ENCODE results near the gene TMEM238.

Gene TMEM238

DNA sequence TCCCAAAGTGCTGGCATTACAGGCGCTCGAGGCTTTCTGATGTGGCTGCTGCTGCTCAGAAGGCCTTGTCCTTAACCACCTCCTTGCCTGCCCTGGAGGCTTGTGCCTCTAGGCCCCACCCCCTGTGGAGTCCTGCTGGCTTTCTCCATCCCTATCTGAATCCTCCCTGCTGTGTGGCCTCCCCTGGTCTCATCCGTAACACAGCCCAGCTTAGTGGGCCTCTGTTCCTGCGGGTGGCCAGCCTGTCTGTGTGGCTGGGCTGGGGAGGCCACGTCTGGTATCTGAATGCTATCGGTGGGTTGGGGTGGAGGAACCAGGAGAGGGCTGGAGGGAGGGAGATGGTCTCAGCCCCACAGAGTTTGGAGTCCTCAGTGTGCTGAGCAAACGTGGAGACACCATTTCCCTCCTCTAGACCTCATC lies 6.4 kb upstream of the TMEM238 start:
- peak overlapping the region; percentile 66 for H3K27ac Mint-ChIP-seq
- peak overlapping the region; percentile 30 for H3K4me3 Mint-ChIP-seq
- no peaks in the 10 kb centered on the region for H3K9me3 Mint-ChIP-seq
- H3K27me3 Mint-ChIP-seq: no peaks in the 10 kb centered on the region
- peaks cover 51% of the 10 kb centered on the region for H3K4me1 Mint-ChIP-seq (ENCODE audit: low read depth)
- peaks cover 45% of the 10 kb centered on the region for H3K36me3 Mint-ChIP-seq (ENCODE audit: low read depth)

DNA sequence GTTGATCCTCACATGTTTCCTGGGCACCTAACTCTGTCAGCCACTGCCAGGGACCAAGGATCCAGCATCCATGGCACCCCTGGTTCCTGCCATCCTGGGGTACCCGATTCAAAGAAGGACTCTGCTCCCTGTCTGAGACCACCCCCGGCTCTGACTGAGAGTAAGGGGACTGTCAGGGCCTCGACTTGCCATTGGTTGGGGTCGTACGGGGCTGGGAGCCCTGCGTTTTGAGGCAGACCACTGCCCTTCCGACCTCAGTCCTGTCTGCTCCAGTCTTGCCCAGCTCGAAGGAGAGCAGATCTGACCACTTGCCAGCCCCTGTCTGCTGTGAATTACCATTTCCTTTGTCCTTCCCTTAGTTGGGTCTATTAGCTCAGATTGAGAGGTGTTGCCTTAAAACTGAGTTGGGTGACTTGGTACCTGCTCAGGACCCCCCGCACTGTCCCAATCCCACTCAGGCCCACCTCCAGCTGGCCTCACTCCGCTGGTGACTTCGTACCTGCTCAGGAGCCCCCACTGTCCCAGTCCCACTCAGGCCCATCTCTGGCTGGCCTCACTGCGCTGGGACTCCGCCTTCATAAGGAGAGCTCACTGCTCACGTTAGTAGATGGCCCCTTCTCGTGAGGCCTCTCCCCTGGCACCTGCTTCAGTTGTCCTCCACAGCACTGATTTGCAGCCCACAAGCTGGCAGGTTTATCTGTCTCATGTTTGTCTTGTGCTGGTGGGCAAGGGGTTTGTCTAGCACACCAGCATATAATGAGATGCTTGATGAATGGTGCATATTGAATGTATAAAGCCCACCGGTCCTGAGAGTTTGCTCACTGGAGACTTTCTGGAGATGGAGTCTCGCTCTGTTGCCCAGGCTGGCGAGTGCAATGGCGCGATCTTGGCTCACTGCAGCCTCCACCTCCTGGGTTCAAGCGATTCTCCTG lies 5.6 kb upstream of the TMEM238 start:
- H3K4me3 Mint-ChIP-seq: peak overlapping the region; percentile 100
- peak overlapping the region; percentile 100 for H3K27ac Mint-ChIP-seq
- H3K27me3 Mint-ChIP-seq: no peaks in the 10 kb centered on the region
- H3K9me3 Mint-ChIP-seq: no peaks in the 10 kb centered on the region
- H3K36me3 Mint-ChIP-seq (ENCODE audit: low read depth): peaks cover 45% of the 10 kb centered on the region
- peaks cover 51% of the 10 kb centered on the region for H3K4me1 Mint-ChIP-seq (ENCODE audit: low read depth)

DNA sequence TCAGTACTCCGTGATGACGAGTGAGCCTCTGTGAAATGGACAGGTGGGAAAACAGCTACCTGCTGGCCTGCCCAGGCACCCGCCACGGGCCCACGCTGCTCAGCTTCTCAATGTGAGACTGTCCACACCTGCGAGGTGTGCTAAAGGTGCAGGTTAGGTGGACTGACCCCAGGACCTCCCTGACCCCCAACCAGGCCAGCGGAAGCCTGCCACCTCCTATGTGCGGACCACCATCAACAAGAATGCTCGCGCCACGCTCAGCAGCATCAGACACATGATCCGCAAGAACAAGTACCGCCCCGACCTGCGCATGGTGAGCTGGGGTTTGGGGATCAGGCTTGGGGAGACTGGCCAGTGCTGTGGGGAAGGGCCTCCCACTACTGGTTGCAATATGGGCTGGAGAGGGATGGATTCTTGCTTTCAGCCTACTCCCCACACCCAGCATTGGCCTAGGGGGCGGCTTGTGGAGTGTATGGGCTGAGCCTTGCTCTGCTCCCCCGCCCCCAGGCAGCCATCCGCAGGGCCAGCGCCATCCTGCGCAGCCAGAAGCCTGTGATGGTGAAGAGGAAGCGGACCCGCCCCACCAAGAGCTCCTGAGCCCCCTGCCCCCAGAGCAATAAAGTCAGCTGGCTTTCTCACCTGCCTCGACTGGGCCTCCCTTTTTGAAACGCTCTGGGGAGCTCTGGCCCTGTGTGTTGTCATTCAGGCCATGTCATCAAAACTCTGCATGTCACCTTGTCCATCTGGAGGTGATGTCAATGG lies 3.8 kb upstream of the TMEM238 start:
- H3K4me3 Mint-ChIP-seq: peak overlapping the region; percentile 100
- H3K27me3 Mint-ChIP-seq: no peaks in the 10 kb centered on the region
- peaks cover 56% of the 10 kb centered on the region for H3K4me1 Mint-ChIP-seq (ENCODE audit: low read depth)
- no peaks in the 10 kb centered on the region for H3K9me3 Mint-ChIP-seq
- H3K27ac Mint-ChIP-seq: peak overlapping the region; percentile 100
- peaks cover 45% of the 10 kb centered on the region for H3K36me3 Mint-ChIP-seq (ENCODE audit: low read depth)

DNA sequence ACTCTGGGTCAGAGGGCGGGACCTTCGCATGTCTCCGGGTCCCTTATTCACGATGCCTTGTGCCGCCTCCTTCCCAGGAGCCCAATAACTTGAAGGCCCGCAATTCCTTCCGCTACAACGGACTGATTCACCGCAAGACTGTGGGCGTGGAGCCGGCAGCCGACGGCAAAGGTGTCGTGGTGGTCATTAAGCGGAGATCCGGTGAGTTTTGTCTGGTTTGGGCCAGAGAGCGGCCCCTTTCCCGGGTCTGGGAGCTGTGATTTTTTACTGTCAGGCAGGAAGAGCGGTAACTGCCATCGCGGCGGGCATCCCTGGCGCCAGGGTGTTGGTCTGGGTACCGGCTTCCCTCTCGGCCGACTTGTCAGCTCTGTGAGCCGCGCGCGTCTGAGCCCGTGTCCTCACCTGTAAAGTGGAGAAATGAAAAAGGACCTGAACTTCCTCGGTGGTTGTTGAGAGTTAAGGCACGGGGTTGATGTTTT lies 2.4 kb upstream of the TMEM238 start:
- no peaks in the 10 kb centered on the region for H3K27me3 Mint-ChIP-seq
- peaks cover 66% of the 10 kb centered on the region for H3K4me1 Mint-ChIP-seq (ENCODE audit: low read depth)
- peak overlapping the region; percentile 100 for H3K4me3 Mint-ChIP-seq
- peaks cover 51% of the 10 kb centered on the region for H3K36me3 Mint-ChIP-seq (ENCODE audit: low read depth)
- H3K27ac Mint-ChIP-seq: peak overlapping the region; percentile 100
- no peaks in the 10 kb centered on the region for H3K9me3 Mint-ChIP-seq

DNA sequence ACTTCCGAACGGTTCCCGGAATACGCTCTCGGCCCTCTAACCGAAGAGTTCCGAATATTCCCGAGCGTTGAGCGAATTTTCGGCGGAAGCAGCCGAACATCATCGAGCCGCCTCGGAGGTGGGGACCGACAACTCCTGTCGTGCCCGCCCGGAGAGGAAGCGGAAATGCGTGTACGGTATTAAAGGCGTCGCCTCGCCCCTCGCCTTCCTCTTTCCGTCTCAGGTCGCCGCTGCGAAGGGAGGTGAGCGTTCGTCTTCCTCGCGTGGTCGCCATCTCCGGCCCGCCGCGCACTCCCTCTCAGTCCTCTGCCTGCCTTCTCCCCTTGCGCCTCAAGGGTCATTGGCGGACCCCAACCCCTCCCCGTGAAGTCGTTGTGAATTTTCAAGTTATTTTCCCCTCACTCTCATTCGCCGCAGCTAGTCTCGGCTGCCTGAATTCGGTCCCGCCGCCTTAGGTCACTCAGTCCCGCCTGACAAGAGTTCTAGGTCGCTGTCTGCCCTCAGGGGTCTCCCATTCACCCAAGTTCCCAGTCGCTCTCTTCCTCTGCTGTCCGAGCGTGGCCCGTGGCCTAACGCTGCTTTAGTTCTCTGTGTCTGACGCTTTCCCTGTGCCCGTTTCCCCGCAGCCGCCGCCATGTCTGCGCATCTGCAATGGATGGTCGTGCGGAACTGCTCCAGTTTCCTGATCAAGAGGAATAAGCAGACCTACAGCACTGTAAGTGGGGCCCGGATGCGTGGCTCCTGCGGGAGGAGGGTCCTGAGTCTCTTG lies 1.8 kb upstream of the TMEM238 start, which contains the start of gene RPL28:
Gene RPL28 (plus strand): TSS at position 209 of the 769 bp plus-strand sequence. CDS start 426 bp downstream, at position 635.
- Mint-ChIP-seq H3K4me1 (ENCODE audit: low read depth) (peaks cover 65% of the 10 kb centered on the region), H3K36me3 (ENCODE audit: low read depth) (peaks cover 51% of the 10 kb centered on the region), H3K9me3 (no peaks in the 10 kb centered on the region), H3K27me3 (no peaks in the 10 kb centered on the region), H3K4me3 (peak within 1 kb of the TSS; percentile 100), H3K27ac (peak within 1 kb of the TSS; percentile 100)

DNA sequence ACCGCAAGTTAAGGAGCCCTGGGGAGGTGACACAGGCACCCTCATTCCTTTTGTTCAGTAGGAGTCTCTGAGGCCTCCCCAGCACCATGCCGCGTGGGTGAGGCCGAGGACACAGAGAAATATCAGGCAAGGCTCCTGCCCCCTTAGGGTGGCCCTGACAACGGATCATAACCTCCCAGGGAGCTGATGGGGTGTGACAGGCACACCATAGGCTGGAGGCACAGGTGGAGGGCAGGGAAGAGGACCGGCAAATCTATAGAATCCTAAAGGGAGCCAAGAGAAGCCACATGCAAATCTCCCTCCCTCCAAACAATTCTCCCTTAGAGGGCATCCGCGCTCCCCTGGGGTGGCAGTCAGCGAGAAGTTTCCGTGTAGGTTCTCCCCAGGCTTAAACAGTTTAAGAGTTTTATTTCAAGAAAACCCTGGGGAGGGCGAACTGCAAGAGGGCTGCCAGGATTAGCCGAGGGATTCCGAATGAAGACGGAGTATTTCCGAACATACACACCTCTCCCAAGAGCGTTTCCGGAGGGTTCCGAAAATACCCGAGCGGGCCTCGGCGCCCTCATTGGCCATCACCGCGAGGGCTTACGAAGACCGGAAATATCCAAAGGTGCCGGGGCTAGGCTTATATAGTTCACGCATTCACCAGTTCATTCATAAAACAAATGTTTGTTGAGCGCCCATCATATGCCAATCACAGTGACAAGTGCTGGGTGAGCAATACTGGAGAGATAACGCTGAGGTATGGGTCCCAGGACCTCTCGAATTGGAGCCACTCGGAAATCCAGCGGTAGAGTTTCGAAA lies 1.0 kb upstream of the TMEM238 start:
- H3K4me3 Mint-ChIP-seq: peak overlapping the region; percentile 100
- no peaks in the 10 kb centered on the region for H3K27me3 Mint-ChIP-seq
- peaks cover 57% of the 10 kb centered on the region for H3K4me1 Mint-ChIP-seq (ENCODE audit: low read depth)
- peaks cover 44% of the 10 kb centered on the region for H3K36me3 Mint-ChIP-seq (ENCODE audit: low read depth)
- no peaks in the 10 kb centered on the region for H3K9me3 Mint-ChIP-seq
- H3K27ac Mint-ChIP-seq: peak overlapping the region; percentile 100

DNA sequence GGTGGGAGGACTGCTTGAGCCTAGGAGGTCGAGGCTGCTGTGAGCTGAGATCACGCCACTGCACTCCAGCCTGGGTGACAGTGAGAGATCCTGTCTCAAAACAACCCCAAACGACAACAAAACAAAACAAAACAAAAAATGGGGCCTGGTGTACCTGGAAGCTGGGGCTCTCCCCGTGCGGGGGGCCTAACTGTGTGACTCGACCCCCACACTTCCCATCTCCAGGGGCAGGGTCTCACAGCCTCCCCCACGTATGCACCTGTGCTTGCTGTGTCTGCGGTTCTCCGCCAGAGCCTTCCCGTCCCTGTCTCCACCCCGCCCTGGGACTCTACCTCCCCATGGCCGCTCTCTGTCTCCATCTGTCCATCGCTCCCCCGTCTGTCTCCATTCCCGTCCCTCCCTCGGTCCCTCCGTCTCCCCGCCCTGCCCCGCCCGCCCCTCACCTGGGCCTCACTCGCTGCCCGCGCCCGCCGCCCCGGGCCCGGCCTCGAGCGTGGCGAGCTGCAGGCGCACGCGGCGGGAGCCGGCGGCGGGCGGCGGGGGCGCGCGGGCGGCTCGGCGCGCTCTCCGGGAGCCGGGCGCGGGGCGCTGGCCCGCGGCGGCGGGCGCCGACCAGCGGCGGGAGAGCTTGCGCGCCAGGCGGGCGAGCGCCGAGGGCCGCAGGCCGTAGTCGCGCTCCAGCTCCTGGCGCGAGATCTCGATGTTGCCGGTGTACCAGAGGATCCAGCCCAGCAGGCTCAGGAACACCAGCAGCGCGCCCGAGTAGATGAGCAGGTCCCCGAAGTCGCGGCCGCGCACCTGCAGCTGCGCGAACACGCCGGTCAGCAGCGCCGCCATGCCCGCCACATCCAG lies 587 bp downstream of the TMEM238 start:
- Mint-ChIP-seq H3K36me3 (ENCODE audit: low read depth) (peaks cover 32% of the 10 kb centered on the region), H3K27me3 (no peaks in the 10 kb centered on the region), H3K4me3 (peak overlapping the region; percentile 90), H3K27ac (peak overlapping the region; percentile 95), H3K4me1 (ENCODE audit: low read depth) (peaks cover 42% of the 10 kb centered on the region), H3K9me3 (no peaks in the 10 kb centered on the region)

DNA sequence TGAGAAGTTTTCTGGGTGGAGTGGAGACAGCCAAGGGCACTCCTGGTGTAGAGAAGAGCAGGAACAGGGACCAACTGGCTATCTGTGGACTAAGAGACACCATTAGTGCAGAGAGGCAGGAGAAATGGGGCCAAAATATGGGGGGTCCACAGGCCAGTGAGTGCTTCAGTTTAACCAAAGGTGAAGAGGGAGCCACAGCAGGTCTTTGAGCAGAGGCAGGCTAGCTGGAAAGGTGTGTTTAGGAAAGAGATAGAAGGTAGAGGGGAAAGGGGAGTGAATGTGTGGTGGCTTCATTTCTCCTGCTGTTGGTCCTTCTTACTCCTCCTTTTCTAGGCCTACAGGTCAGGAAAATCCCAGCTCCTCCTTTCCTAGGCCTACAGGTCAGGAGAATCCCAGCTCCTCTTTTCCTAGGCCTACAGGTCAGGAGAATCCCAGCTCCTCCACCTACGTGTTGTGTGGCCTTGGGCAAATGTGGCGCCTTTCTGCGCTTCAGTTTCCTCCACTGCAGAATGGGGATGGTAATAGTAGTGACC lies 1.5 kb downstream of the TMEM238 start:
- Mint-ChIP-seq H3K4me3 (peak overlapping the region; percentile 90), H3K4me1 (ENCODE audit: low read depth) (peaks cover 33% of the 10 kb centered on the region), H3K9me3 (no peaks in the 10 kb centered on the region), H3K27ac (peak overlapping the region; percentile 95), H3K27me3 (no peaks in the 10 kb centered on the region), H3K36me3 (ENCODE audit: low read depth) (peaks cover 25% of the 10 kb centered on the region)

DNA sequence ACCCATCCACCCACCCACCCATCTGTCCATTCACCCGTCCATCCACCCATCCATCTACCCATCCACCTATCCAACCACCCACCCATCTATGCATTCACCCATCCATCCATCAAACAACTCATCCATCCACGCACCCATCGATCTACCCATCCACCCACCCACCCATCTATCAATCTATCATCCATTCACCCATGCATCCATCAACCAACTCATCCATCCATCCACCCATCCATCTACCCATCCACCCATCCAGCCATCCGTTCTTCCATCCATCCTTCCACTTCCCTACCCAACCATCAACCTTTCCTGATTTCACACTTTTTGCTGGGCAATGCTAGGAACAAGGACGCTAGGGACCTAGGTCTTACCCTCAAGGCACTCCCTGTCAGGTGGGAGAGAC lies 2.1 kb downstream of the TMEM238 start:
- Mint-ChIP-seq H3K4me1 (ENCODE audit: low read depth) (peaks cover 29% of the 10 kb centered on the region), H3K27me3 (no peaks in the 10 kb centered on the region), H3K9me3 (no peaks in the 10 kb centered on the region), H3K27ac (no peak overlapping the region), H3K4me3 (peak overlapping the region; percentile 90), H3K36me3 (ENCODE audit: low read depth) (peaks cover 19% of the 10 kb centered on the region)

DNA sequence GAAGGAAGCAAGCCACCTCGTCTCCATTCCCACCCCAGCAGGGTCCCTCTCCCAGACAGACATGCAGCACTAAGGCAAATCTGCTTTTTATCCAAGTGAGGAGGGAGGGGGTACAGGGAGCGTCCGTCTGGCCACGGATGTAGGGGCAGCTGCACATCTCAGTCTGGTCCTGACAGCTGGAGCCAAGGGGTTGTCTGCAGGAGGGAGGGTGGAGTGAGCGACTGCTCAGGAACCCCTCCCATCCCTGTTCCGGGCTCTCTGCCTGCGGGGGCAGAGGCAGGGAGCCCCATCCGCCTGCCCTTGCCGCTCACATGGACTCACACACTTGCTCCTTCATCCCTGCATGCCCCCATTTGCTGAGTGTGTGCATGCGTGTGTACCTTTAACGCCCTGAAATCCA lies 4.9 kb downstream of the TMEM238 start:
- Mint-ChIP-seq H3K27ac (no peak overlapping the region), H3K9me3 (no peaks in the 10 kb centered on the region), H3K4me1 (ENCODE audit: low read depth) (peaks cover 15% of the 10 kb centered on the region), H3K36me3 (ENCODE audit: low read depth) (peaks cover 5% of the 10 kb centered on the region), H3K4me3 (no peak overlapping the region), H3K27me3 (peaks cover 6% of the 10 kb centered on the region)

DNA sequence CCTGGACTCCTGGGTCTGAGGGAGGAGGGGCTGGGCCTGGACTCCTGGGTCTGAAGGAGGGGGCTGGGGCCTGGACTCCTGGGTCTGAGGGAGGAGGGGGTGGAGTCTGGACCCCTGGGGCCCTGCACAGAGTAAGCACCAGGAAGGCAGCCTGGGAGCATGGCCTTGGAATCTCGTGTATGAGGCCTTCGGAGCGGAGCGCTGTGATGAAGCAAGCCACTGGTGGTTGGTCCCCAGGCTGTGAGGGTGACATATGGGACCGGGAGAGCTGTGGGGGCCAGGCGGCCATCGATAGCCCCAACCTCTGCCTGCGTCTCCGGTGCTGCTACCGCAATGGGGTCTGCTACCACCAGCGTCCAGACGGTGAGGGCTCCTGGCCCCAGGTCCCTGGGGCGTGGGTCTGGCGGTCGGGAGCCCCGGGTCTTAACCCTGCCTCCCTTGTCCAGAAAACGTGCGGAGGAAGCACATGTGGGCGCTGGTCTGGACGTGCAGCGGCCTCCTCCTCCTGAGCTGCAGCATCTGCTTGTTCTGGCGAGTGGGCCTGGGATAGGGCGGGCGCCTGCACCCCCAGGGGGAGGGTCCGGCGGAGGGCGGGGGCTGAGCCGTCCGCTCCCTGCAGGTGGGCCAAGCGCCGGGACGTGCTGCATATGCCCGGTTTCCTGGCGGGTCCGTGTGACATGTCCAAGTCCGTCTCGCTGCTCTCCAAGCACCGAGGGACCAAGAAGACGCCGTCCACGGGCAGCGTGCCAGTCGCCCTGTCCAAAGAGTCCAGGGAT lies 6.5 kb downstream of the TMEM238 start:
- Mint-ChIP-seq H3K27ac (no peak overlapping the region), H3K4me1 (ENCODE audit: low read depth) (peaks cover 10% of the 10 kb centered on the region), H3K27me3 (peaks cover 11% of the 10 kb centered on the region), H3K9me3 (no peaks in the 10 kb centered on the region), H3K4me3 (no peak overlapping the region), H3K36me3 (ENCODE audit: low read depth) (peaks cover 5% of the 10 kb centered on the region)

DNA sequence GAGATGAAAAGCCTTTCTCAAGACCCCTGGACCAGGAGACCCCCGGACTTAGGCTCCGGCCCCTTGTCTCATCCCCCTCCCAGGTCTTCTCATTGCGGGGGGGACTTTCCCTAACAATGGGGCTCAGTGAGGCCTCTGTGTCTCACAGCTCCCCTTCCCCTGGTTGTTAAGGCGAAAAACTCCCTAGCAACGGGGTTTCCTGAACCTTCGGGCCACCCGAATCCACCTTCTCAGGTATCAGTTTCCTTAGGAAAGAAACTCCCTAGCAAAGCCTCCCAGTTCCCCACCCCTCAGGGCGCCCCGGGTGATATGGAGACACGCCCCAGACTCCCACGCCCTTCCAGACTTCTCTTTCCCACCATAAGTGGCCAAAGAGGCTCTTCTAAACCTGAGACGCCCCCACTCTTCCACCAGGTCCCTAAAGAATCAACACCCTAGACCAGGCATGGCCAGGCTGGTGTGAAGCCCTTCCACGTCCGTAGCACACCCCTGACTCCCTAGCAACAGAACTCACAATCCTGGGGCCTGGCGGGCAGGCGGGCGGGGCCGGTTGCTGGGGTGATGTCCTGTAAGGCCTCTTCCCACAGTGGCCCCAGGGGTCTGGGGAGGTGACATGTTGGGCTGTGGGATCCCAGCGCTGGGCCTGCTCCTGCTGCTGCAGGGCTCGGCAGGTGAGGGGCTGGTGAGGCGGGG lies 7.7 kb downstream of the TMEM238 start, which contains the start of gene TMEM190:
Gene TMEM190 (plus strand): TSS at position 586 of the 693 bp plus-strand sequence. CDS start 28 bp downstream, at position 614.
- no peaks in the 10 kb centered on the region for H3K36me3 Mint-ChIP-seq (ENCODE audit: low read depth)
- H3K4me3 Mint-ChIP-seq: no peak within 1 kb of the TSS
- no peaks in the 10 kb centered on the region for H3K9me3 Mint-ChIP-seq
- no peak within 1 kb of the TSS for H3K27ac Mint-ChIP-seq
- H3K27me3 Mint-ChIP-seq: peaks cover 20% of the 10 kb centered on the region
- peaks cover 11% of the 10 kb centered on the region for H3K4me1 Mint-ChIP-seq (ENCODE audit: low read depth)

Measured in stimulated activated naive CD8-positive, alpha-beta T cell treated with anti-CD3 and anti-CD28 coated beads, Interleukin-15, Interleukin-2, amounts not matched to agents 100 ng/mL and 50 ng/mL, for 24 hours (primary cell).